HepG2 (cell line): ENCODE measurements around the gene NFATC3. TPM values are rescaled to one million over a fixed set of nuclear protein-coding genes. Genes with fewer than 3 reads are reported as not detected.

ENCODE experiments used
- ATAC-seq: fragments of 200-7000 bp; cut with Tn5 transposase; 3 replicates; pipeline ENCODE4 v1.9.1; 2020; ENCODE audit warnings: mild to moderate bottlenecking, moderate library complexity
- BruUV-seq: library from RNA; stranded (reverse); fragments of 400-500 nt; replicated peaks from 2 replicates; lab custom pipeline; 2021; lab: Mats Ljungman, UMichigan
- CTCF ChIA-PET: fragments of 300-600 bp; formaldehyde crosslinking; extraction: SDS; loops from one replicate; lab custom pipeline; 2021; ENCODE audit warnings: low total read pairs, inconsistent platforms, low intra/inter-chr PET ratio; lab: Yijun Ruan, JAX
- POLR2A ChIA-PET: fragments of 350-600 bp; sonication (Branson Sonifier 250); formaldehyde crosslinking; loops from one replicate; lab custom pipeline; 2020; ENCODE audit warnings: antibody characterized with exemption, inconsistent platforms; lab: Yijun Ruan, JAX
- DNase-seq: peaks from one replicate; pipeline ENCODE4 v3.0.0-alpha.2; 2015; ENCODE audit warnings: low spot score
- FAIRE-seq: peaks from 3 replicates; lab custom pipeline; 2011; peaks lifted over from hg19 to GRCh38; lab: Jason Lieb, UNC
- H2AFZ ChIP-seq: one replicate; pipeline ENCODE4 v1.6.1; 2011; ENCODE audit warnings: low read length, inconsistent platforms
- H3K27ac ChIP-seq: fragments of 300-600 bp; 3 replicates; pipeline ENCODE4 v1.8.0; 2011; ENCODE audit warnings: mixed run types, mild to moderate bottlenecking, mixed read lengths, low read length, inconsistent platforms; ENCODE audit not compliant: insufficient read depth; ENCODE audit errors: extremely low read length
- H3K27me3 ChIP-seq, 2 experiments: fragments of 200-600 bp in 1 of 2; 2 replicates in 1 of 2; 3 replicates in 1 of 2; pipeline versions ENCODE4 v1.6.0 to v1.8.0; 2011; ENCODE audit warnings: low read length in 2 of 2, mild to moderate bottlenecking in 2 of 2, moderate library complexity in 2 of 2, inconsistent platforms in 1 of 2; ENCODE audit not compliant: insufficient read depth in 2 of 2, control insufficient read depth in 1 of 2
- H3K36me3 ChIP-seq, 2 experiments: fragments of 200-600 bp in 1 of 2; replicated peaks in 1 of 2; 2 replicates in 1 of 2; 3 replicates in 1 of 2; pipeline versions ENCODE4 v1.5.1 to v1.8.0; 2011; ENCODE audit warnings: low read length in 2 of 2, inconsistent platforms in 1 of 2; ENCODE audit not compliant: insufficient read depth in 2 of 2, control insufficient read depth in 1 of 2
- H3K4me1 ChIP-seq: 2 replicates; pipeline ENCODE4 v1.5.1; 2012; ENCODE audit warnings: low read length, inconsistent platforms; ENCODE audit not compliant: insufficient read depth
- H3K4me2 ChIP-seq: 2 replicates; pipeline ENCODE4 v1.6.0; 2011; ENCODE audit warnings: low read depth, low read length, inconsistent platforms
- H3K4me3 ChIP-seq, 3 experiments: fragments of 200-600 bp in 1 of 3; sonication (generic), shearing (Covaris generic) in 1 of 3; replicated peaks in 1 of 3; 2 replicates each; pipeline ENCODE4 v1.5.1; 2011 to 2016; ENCODE audit warnings: low read length in 3 of 3, inconsistent platforms in 2 of 3, low read depth in 2 of 3, mild to moderate bottlenecking in 2 of 3, control low read depth in 1 of 3, mixed read lengths in 1 of 3; ENCODE audit not compliant: insufficient read depth in 1 of 3
- H3K79me2 ChIP-seq: one replicate; pipeline ENCODE4 v1.6.1; 2011; ENCODE audit warnings: low read length, inconsistent platforms; ENCODE audit not compliant: insufficient read depth
- H3K9ac ChIP-seq: 2 replicates; pipeline ENCODE4 v1.6.0; 2011; ENCODE audit warnings: mild to moderate bottlenecking, low read depth, low read length, inconsistent platforms; ENCODE audit not compliant: insufficient read depth
- H3K9me3 ChIP-seq: 2 replicates; pipeline ENCODE4 v1.5.1; 2012; ENCODE audit warnings: mild to moderate bottlenecking, low read length
- H4K20me1 ChIP-seq: 2 replicates; pipeline ENCODE4 v1.6.0; 2011; ENCODE audit warnings: inconsistent platforms, mild to moderate bottlenecking, low read length, moderate library complexity; ENCODE audit not compliant: insufficient read depth
- AGO2 ChIP-seq: fragments of 200-400 bp; formaldehyde crosslinking; optimal IDR thresholded peaks from 2 replicates; pipeline ENCODE3; 2017; ENCODE audit warnings: mild to moderate bottlenecking, low read depth, low read length, moderate library complexity
- DMAP1 ChIP-seq: IDR thresholded peaks from 2 replicates; pipeline ENCODE4 v1.6.1; 2016
- EED ChIP-seq: sonication (generic); formaldehyde crosslinking; IDR thresholded peaks from 2 replicates; pipeline ENCODE4 v1.5.0; 2020; ENCODE audit warnings: mild to moderate bottlenecking, missing genetic modification reagents
- RBFOX2 ChIP-seq: fragments of 200-400 bp; formaldehyde crosslinking; IDR thresholded peaks from 2 replicates; pipeline ENCODE4 v1.6.1; 2017; ENCODE audit warnings: low read depth, mild to moderate bottlenecking, low read length
- RBM22 ChIP-seq: fragments of 200-400 bp; formaldehyde crosslinking; optimal IDR thresholded peaks from 2 replicates; pipeline ENCODE3; 2017; ENCODE audit warnings: mild to moderate bottlenecking, low read length, moderate library complexity
- RELA ChIP-seq: sonication (generic); formaldehyde crosslinking; IDR thresholded peaks from 2 replicates; pipeline ENCODE4 v1.4.0; 2020; ENCODE audit warnings: missing genetic modification reagents
- ZFP36L1 ChIP-seq: sonication (generic); formaldehyde crosslinking; IDR thresholded peaks from 2 replicates; pipeline ENCODE4 v1.8.0; 2022; ENCODE audit warnings: mild to moderate bottlenecking, missing genetic modification reagents, moderate library complexity
- ZNF17 ChIP-seq: sonication (generic); formaldehyde crosslinking; IDR thresholded peaks from 2 replicates; pipeline ENCODE4 v1.5.0; 2020; ENCODE audit warnings: mild to moderate bottlenecking, missing genetic modification reagents
- ZNF879 ChIP-seq: sonication (generic); formaldehyde crosslinking; IDR thresholded peaks from 2 replicates; pipeline ENCODE4 v1.8.1; 2023; ENCODE audit warnings: missing genetic modification reagents
- WGBS: methylation state at CpG from one replicate; pipeline ENCODE4 v1.1.6; 2017; ENCODE audit warnings: low lambda C conversion rate; 5-methylcytosine and 5-hydroxymethylcytosine counted together
- in situ Hi-C: cut with HindIII; loops from 2 replicates; pipeline ENCODE4 v1.10.0; 2017; ENCODE audit warnings: low pct_unique_long_range_greater_than_20kb; ENCODE audit not compliant: extremely low pct_ligation_motif_present
- intact Hi-C: fragments of 100-400 bp; cut with micrococcal nuclease; formaldehyde crosslinking; loops from one replicate; pipeline ENCODE4 v1.10.0; 2022; ENCODE audit not compliant: unreplicated experiment
- polyA plus RNA-seq, 8 experiments: library from polyadenylated mRNA; depleted of rRNA in 3 of 8; stranded (reverse) in 7 of 8; unstranded in 1 of 8; fragments of >200 nt; fragmentation: Illumina TruSeq in 4 of 8; extraction: Trizol in 4 of 8; gene quantifications; 2 replicates each; pipeline versions ENCODE4 v1.2.1 to v1.2.3, GENCODE V29; 2011 to 2016; ENCODE audit warnings: low read depth in 4 of 8, missing spikeins in 1 of 8, mixed read lengths in 1 of 8; ENCODE audit not compliant: insufficient read depth in 1 of 8
- total RNA-seq, 5 experiments: library from RNA; depleted of rRNA; stranded (reverse); fragments of >200 nt; fragmentation: Illumina TruSeq; extraction: Trizol; gene quantifications; 2 replicates each; pipeline ENCODE4 v1.2.3, GENCODE V29; 2016; ENCODE audit warnings: low read depth in 1 of 5
- TF ChIP-seq, protein P1 (sequence below): sonication (generic); formaldehyde crosslinking; IDR thresholded peaks from 2 replicates; pipeline ENCODE4 v1.4.0; 2020; ENCODE audit warnings: low read depth, mild to moderate bottlenecking, missing genetic modification reagents
- TF ChIP-seq, protein P2 (sequence below): sonication (generic); formaldehyde crosslinking; IDR thresholded peaks from 2 replicates; pipeline ENCODE4 v1.5.1; 2020; ENCODE audit warnings: mild to moderate bottlenecking, missing genetic modification reagents, moderate library complexity

Gene NFATC3
- total and polyA plus RNA-seq, 2 of the 13 experiments (the other 11 are each of a cell fraction or from before 2014, with no cell fraction given): 52.6 to 62.7 TPM

- no peaks in the 10 kb centered on the region for H3K9me3 ChIP-seq
- no peak overlapping the region for H3K9ac ChIP-seq
- no peak for DNase-seq
- no peak for FAIRE-seq
- H3K4me1 ChIP-seq: peaks cover 38% of the 10 kb centered on the region
- intact Hi-C loops (no loop called here), in situ Hi-C loops (loop anchor here (10.0 kb wide), 1 partner anchor 147 kb away; the partner anchor contains the start of gene NFATC3)
- H2AFZ ChIP-seq: no peak overlapping the region
- no peaks in the 10 kb centered on the region; a peak in 1 of 5 replicates for H3K27me3 ChIP-seq
- 97% methylated on average over 26 of the region's 26 CpGs for WGBS
- ChIA-PET CTCF (no interaction called here), POLR2A (interaction anchor here (1.1 kb wide), 1 partner anchor 146 kb away, joined by 5 read pairs; the partner anchor contains the start of gene NFATC3)
- no peak for ATAC-seq
- BruUV-seq: no TSS peak
- no peak overlapping the region for H3K4me2 ChIP-seq
- H3K79me2 ChIP-seq: peaks cover 29% of the 10 kb centered on the region
- TF ChIP-seq DMAP1 (CRISPR knock-in tag) (no peak), AGO2 (peak; percentile 86), EED (CRISPR knock-in tag) (no peak), ZFP36L1 (no peak), RELA (CRISPR knock-in tag) (no peak), RBM22 (peak; percentile 76), RBFOX2 (peak; percentile 38; the same call in 1 of the 2 replicates), ZNF17 (CRISPR knock-in tag) (no peak), ZNF879 (CRISPR knock-in tag) (no peak)
- TF ChIP-seq, protein P1, sequence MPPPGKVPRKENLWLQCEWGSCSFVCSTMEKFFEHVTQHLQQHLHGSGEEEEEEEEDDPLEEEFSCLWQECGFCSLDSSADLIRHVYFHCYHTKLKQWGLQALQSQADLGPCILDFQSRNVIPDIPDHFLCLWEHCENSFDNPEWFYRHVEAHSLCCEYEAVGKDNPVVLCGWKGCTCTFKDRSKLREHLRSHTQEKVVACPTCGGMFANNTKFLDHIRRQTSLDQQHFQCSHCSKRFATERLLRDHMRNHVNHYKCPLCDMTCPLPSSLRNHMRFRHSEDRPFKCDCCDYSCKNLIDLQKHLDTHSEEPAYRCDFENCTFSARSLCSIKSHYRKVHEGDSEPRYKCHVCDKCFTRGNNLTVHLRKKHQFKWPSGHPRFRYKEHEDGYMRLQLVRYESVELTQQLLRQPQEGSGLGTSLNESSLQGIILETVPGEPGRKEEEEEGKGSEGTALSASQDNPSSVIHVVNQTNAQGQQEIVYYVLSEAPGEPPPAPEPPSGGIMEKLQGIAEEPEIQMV: no peak
- TF ChIP-seq, protein P2, sequence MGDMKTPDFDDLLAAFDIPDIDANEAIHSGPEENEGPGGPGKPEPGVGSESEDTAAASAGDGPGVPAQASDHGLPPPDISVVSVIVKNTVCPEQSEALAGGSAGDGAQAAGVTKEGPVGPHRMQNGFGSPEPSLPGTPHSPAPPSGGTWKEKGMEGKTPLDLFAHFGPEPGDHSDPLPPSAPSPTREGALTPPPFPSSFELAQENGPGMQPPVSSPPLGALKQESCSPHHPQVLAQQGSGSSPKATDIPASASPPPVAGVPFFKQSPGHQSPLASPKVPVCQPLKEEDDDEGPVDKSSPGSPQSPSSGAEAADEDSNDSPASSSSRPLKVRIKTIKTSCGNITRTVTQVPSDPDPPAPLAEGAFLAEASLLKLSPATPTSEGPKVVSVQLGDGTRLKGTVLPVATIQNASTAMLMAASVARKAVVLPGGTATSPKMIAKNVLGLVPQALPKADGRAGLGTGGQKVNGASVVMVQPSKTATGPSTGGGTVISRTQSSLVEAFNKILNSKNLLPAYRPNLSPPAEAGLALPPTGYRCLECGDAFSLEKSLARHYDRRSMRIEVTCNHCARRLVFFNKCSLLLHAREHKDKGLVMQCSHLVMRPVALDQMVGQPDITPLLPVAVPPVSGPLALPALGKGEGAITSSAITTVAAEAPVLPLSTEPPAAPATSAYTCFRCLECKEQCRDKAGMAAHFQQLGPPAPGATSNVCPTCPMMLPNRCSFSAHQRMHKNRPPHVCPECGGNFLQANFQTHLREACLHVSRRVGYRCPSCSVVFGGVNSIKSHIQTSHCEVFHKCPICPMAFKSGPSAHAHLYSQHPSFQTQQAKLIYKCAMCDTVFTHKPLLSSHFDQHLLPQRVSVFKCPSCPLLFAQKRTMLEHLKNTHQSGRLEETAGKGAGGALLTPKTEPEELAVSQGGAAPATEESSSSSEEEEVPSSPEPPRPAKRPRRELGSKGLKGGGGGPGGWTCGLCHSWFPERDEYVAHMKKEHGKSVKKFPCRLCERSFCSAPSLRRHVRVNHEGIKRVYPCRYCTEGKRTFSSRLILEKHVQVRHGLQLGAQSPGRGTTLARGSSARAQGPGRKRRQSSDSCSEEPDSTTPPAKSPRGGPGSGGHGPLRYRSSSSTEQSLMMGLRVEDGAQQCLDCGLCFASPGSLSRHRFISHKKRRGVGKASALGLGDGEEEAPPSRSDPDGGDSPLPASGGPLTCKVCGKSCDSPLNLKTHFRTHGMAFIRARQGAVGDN (CRISPR knock-in tag): 0 out of 2 replicates have a peak, but pooled peaks have one; percentile 0
- TF ChIP-seq, all 625 proteins: peak for 4
- no peak overlapping the region for H3K4me3 ChIP-seq
- H4K20me1 ChIP-seq: peaks cover 44% of the 10 kb centered on the region
- H3K36me3 ChIP-seq: peaks cover 33 to 63% of the 10 kb centered on the region in 2 experiments
- no peak overlapping the region for H3K27ac ChIP-seq
Measured at GRCh38 chr16:68231384-68232136, 146.4 kb downstream of the NFATC3 start.
